K562 (cell line): ENCODE results near the gene PPP4C. TPM values are rescaled to one million over a fixed set of nuclear protein-coding genes. Genes with fewer than 3 reads are reported as not detected.

Experiments
- CBX3 ChIP-seq, 2 experiments: IDR thresholded peaks; 1 replicate in 1 of 2; 2 replicates in 1 of 2; pipeline ENCODE4 v1.6.1; 2012; ENCODE audit warnings: inconsistent platforms in 2 of 2, low read length in 2 of 2, borderline replicate concordance in 1 of 2, control low read depth in 1 of 2
- CHD2 ChIP-seq: IDR thresholded peaks from 2 replicates; pipeline ENCODE4 v1.6.1; 2011; ENCODE audit warnings: low read depth, low read length
- FOS ChIP-seq: IDR thresholded peaks from 3 replicates; pipeline ENCODE4 v1.6.1; 2011; ENCODE audit not compliant: insufficient read length; ENCODE audit errors: extremely low read depth
- HMGXB4 ChIP-seq: sonication (generic); formaldehyde crosslinking; IDR thresholded peaks from 2 replicates; pipeline ENCODE4 v1.8.1; 2023; ENCODE audit warnings: mild to moderate bottlenecking, missing genetic modification reagents
- PCBP2 ChIP-seq: fragments of 200-400 bp; formaldehyde crosslinking; IDR thresholded peaks from 2 replicates; pipeline ENCODE4 v1.6.1; 2018; ENCODE audit warnings: low read length, low read depth, mild to moderate bottlenecking, moderate library complexity; ENCODE audit not compliant: poor library complexity, severe bottlenecking
- POLR2AphosphoS5 ChIP-seq: IDR thresholded peaks from 2 replicates; pipeline ENCODE4 v1.6.1; 2011; ENCODE audit warnings: mild to moderate bottlenecking, low read depth, low read length, moderate library complexity; ENCODE audit not compliant: control insufficient read depth, insufficient read depth
- RBFOX2 ChIP-seq: fragments of 200-400 bp; formaldehyde crosslinking; IDR thresholded peaks from 2 replicates; pipeline ENCODE4 v1.6.1; 2017; ENCODE audit warnings: low read depth, mild to moderate bottlenecking, low read length, moderate library complexity
- SRSF1 ChIP-seq: fragments of 200-400 bp; formaldehyde crosslinking; IDR thresholded peaks from 2 replicates; pipeline ENCODE4 v1.6.1; 2017; ENCODE audit warnings: mild to moderate bottlenecking, low read depth, low read length, moderate library complexity
- TAF7 ChIP-seq: fragments of 450-650 bp; IDR thresholded peaks from 2 replicates; pipeline ENCODE4 v1.6.1; 2016; ENCODE audit warnings: missing genetic modification characterization, missing compliant biosample characterization
- TCF7 ChIP-seq: sonication (generic); IDR thresholded peaks from 2 replicates; pipeline ENCODE4 v1.6.1; 2016; ENCODE audit warnings: antibody characterized with exemption, borderline replicate concordance
- TEAD4 ChIP-seq, 2 experiments: sonication (generic) in 1 of 2; formaldehyde crosslinking in 1 of 2; IDR thresholded peaks; 2 replicates each; pipeline versions ENCODE4 v1.6.1 to v1.8.0; 2012 to 2022; ENCODE audit warnings: borderline replicate concordance in 1 of 2, inconsistent platforms in 1 of 2, low read length in 1 of 2, mild to moderate bottlenecking in 1 of 2, missing genetic modification reagents in 1 of 2
- YY1 ChIP-seq, 3 experiments: IDR thresholded peaks; 2 replicates each; pipeline ENCODE4 v1.6.1; 2011; ENCODE audit warnings: low read length in 2 of 3, mild to moderate bottlenecking in 2 of 3, moderate library complexity in 2 of 3, borderline replicate concordance in 1 of 3, control low read depth in 1 of 3, low read depth in 1 of 3; ENCODE audit not compliant: insufficient read depth in 3 of 3, insufficient replicate concordance in 2 of 3, control insufficient read depth in 1 of 3, insufficient read length in 1 of 3; ENCODE audit errors: extremely low read depth in 1 of 3
- ZBED1 ChIP-seq: IDR thresholded peaks from 2 replicates; pipeline ENCODE4 v1.6.1; 2014
- ZC3H4 ChIP-seq: sonication (generic); formaldehyde crosslinking; IDR thresholded peaks from 2 replicates; pipeline ENCODE4 v1.9.0; 2021; ENCODE audit warnings: missing genetic modification reagents, borderline replicate concordance
- ZFX ChIP-seq: sonication (generic); formaldehyde crosslinking; IDR thresholded peaks from 2 replicates; pipeline ENCODE4 v1.8.0; 2022; ENCODE audit warnings: mild to moderate bottlenecking, missing genetic modification reagents, moderate library complexity
- ZMIZ1 ChIP-seq, 2 experiments: fragments of 150-350 bp in 1 of 2; IDR thresholded peaks; 2 replicates each; pipeline ENCODE4 v1.6.1; 2012 to 2016; ENCODE audit warnings: low read depth in 2 of 2, low read length in 2 of 2, mild to moderate bottlenecking in 1 of 2, moderate library complexity in 1 of 2
- ZNF217 ChIP-seq: sonication (generic); formaldehyde crosslinking; IDR thresholded peaks from 2 replicates; pipeline ENCODE4 v1.8.0; 2022; ENCODE audit warnings: mild to moderate bottlenecking, missing genetic modification reagents
- ZNF324 ChIP-seq: fragments of 250-450 bp; sonication (Bioruptor Pico); IDR thresholded peaks from 2 replicates; pipeline ENCODE4 v1.4.0; 2020; ENCODE audit warnings: mild to moderate bottlenecking
- ZNF512 ChIP-seq: IDR thresholded peaks from 2 replicates; pipeline ENCODE4 v1.6.1; 2016; ENCODE audit warnings: missing genetic modification characterization, missing compliant biosample characterization
- polyA plus RNA-seq, 8 experiments: library from polyadenylated mRNA; depleted of rRNA in 4 of 8; stranded (reverse) in 5 of 8; unstranded in 3 of 8; fragments of >200 nt; fragmentation: Nextera tagmentation in 2 of 8; fragmentation: Illumina TruSeq in 1 of 8; extraction: Ambion mirVana in 2 of 8; extraction: Trizol in 1 of 8; gene quantifications; 2 replicates each; pipeline versions ENCODE4 v1.2.1 to v1.2.3, GENCODE V29; 2011 to 2014; ENCODE audit warnings: inconsistent platforms in 1 of 8, missing spikeins in 1 of 8
- total RNA-seq, 7 experiments: library from RNA; depleted of rRNA in 6 of 7; stranded (reverse); fragments of >200 nt in 6 of 7; fragmentation: Illumina TruSeq in 2 of 7; extraction: Trizol in 2 of 7; gene quantifications; 2 replicates each; pipeline versions ENCODE4 v1.2.1 to v1.2.3, GENCODE V29; 2011 to 2021; ENCODE audit warnings: low replicate concordance in 1 of 7

The PPP4C gene
- total and polyA plus RNA-seq, 9 of the 15 experiments (the other 6 are each of a cell fraction or from before 2014, with no cell fraction given), result 3.5 to 183 (median 131) TPM

GRCh38 chr16:30068750-30069610 lies 6.8 kb upstream of the PPP4C start (continued):
- TF ChIP-seq ZMIZ1 (IDR thresholded peaks at IDR 0.05; ENCODE audit: low read depth in 2 of 2, low read length in 2 of 2), result no peak
- no peak for TF ChIP-seq ZNF512
- TF ChIP-seq TEAD4 (IDR thresholded peaks at IDR 0.05; ENCODE audit: low read length), result no peak
- TF ChIP-seq TEAD4 (CRISPR knock-in tag; IDR thresholded peaks at IDR 0.05; ENCODE audit: borderline replicate concordance), result no peak
- no peak for TF ChIP-seq CBX3 (IDR thresholded peaks at IDR 0.05; ENCODE audit: borderline replicate concordance in 1 of 2, low read length in 2 of 2)
- peak; percentile 56; the same call in 1 of the 2 replicates for TF ChIP-seq ZC3H4 (CRISPR knock-in tag)
- no peak for TF ChIP-seq ZNF217 (CRISPR knock-in tag)
- TF ChIP-seq ZBED1, result peak; percentile 39; the same call in 1 of the 2 replicates
- TF ChIP-seq FOS, result no peak
- TF ChIP-seq YY1 (IDR thresholded peaks at IDR 0.05; ENCODE audit: borderline replicate concordance in 1 of 3, control insufficient read depth in 1 of 3, extremely low read depth in 1 of 3, insufficient read depth in 3 of 3, insufficient read length in 1 of 3, insufficient replicate concordance in 2 of 3, low read depth in 1 of 3, low read length in 2 of 3), result peak in 1 of 3 experiments; percentile 7
- TF ChIP-seq PCBP2, result no peak
- TF ChIP-seq TAF7 (tag), result no peak
- no peak for TF ChIP-seq SRSF1
- TF ChIP-seq POLR2AphosphoS5, result peak; percentile 68; the same call in 1 of the 2 replicates
- TF ChIP-seq CHD2, result peak; percentile 43; the same call in 1 of the 2 replicates
- TF ChIP-seq ZFX (CRISPR knock-in tag), result 0 out of 2 replicates have a peak, but pooled peaks have one; percentile 28
- no peak; the same call in 1 of the 2 replicates for TF ChIP-seq RBFOX2
- TF ChIP-seq TCF7, result no peak
- TF ChIP-seq HMGXB4 (CRISPR knock-in tag), result 0 out of 2 replicates have a peak, but pooled peaks have one; percentile 33
- no peak for TF ChIP-seq ZNF324 (CRISPR knock-in tag)
